ENCODE measurements around the gene ALOX12B. TPM values are rescaled to one million over a fixed set of nuclear protein-coding genes. Genes with fewer than 3 reads are reported as not detected.

Gene ALOX12B
- total RNA-seq, 4 donors from 2014 or later = 0.76 to 34.6 (median 10.8) TPM

GRCh38 chr17:8096541-8096940 is 9.0 kb upstream of the ALOX12B start:
- Histone ChIP-seq H3K9me3 (no peaks in the 10 kb centered on the region), H3K4me3 (no peak overlapping the region), H3K27ac (no peak overlapping the region), H3K36me3 (no peaks in the 10 kb centered on the region), H3K4me1 (peaks cover 0 to 7% (median 0%) of the 10 kb centered on the region in 3 donors), H3K27me3 (peaks cover 0 to 31% (median 0%) of the 10 kb centered on the region in 4 donors)
- WGBS, 2 donors = 72% methylated on average over 2 to 3 of the region's 8 CpGs
- DNase-seq = no peak
- intact Hi-C loops (cut with DNase I) = no loop called here
- TF ChIP-seq POLR2A (IDR thresholded peaks at IDR 0.05) = no peak
- TF ChIP-seq, protein P1, sequence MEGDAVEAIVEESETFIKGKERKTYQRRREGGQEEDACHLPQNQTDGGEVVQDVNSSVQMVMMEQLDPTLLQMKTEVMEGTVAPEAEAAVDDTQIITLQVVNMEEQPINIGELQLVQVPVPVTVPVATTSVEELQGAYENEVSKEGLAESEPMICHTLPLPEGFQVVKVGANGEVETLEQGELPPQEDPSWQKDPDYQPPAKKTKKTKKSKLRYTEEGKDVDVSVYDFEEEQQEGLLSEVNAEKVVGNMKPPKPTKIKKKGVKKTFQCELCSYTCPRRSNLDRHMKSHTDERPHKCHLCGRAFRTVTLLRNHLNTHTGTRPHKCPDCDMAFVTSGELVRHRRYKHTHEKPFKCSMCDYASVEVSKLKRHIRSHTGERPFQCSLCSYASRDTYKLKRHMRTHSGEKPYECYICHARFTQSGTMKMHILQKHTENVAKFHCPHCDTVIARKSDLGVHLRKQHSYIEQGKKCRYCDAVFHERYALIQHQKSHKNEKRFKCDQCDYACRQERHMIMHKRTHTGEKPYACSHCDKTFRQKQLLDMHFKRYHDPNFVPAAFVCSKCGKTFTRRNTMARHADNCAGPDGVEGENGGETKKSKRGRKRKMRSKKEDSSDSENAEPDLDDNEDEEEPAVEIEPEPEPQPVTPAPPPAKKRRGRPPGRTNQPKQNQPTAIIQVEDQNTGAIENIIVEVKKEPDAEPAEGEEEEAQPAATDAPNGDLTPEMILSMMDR (IDR thresholded peaks at IDR 0.05) = no peak

DNA sequence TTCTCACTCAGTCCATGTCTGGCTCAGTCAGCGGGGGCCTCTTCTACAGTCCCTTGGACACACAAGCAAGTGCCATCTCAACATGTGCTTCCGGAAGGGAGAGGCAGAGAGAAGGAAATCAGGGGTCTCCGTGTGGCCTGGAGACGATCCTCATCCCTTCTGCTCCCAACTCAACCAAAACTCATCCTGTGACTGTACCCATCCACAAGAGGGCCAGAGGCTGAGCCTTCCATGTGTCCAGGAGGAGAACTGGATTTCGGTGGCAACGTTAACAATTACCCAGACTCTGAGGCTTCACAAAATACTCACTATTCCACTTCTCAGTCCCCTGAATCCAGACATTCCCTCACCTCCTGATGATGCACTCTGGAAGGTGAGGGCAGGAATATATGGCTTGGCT is 7.8 kb upstream of the ALOX12B start:
- H3K36me3 ChIP-seq = no peaks in the 10 kb centered on the region
- WGBS, 2 donors = 68 to 79% methylated on average over 5 to 6 of the region's 6 CpGs
- H3K4me3 ChIP-seq = no peak overlapping the region
- H3K4me1 ChIP-seq = peaks cover 0 to 10% (median 0%) of the 10 kb centered on the region in 3 donors
- no peak for DNase-seq
- intact Hi-C loops (cut with DNase I) = no loop called here
- no peaks in the 10 kb centered on the region for H3K9me3 ChIP-seq
- no peak for TF ChIP-seq POLR2A (IDR thresholded peaks at IDR 0.05)
- TF ChIP-seq, protein P1 (IDR thresholded peaks at IDR 0.05) = no peak
- no peak overlapping the region for H3K27ac ChIP-seq
- peaks cover 0 to 43% (median 0%) of the 10 kb centered on the region in 4 donors for H3K27me3 ChIP-seq

DNA sequence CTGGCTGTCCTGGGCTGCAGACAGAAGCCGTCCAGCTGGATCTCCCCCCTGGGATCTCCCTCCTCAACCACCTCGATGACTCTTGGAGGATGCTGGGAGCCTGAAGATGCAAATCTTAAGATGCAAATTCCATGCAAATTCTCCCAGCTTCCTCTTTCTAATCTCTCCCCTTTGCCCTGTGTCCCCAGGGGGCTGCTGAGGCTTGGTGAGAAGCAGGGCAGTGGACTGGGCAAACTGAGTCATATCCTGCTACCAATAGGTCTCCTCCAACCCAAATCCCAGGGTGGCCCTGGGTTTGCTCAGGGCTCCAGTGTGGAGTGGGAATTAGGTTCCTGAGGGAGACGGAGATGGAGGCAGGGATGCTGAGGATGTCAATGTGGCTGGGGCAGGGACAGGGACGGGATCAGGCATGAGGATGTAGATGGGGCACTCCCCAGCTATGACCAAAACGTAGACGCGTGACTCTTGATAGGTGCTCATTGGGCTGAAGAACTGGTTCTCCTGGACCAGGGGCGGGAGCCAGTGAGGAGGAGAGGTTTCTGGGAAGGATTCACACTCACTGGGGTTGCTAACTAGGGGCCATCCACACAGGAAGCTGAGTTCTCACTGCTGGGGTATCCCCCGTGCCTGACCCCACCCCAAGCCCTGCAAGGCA is 3.6 kb upstream of the ALOX12B start:
- Histone ChIP-seq H3K27me3 (peaks cover 0 to 62% (median 0%) of the 10 kb centered on the region in 4 donors), H3K36me3 (no peaks in the 10 kb centered on the region), H3K4me3 (no peak overlapping the region), H3K27ac (peak overlapping the region in 2 of 4 donors; percentile 42 to 44), H3K4me1 (peaks cover 0 to 17% (median 6%) of the 10 kb centered on the region in 3 donors), H3K9me3 (no peaks in the 10 kb centered on the region)
- 34 to 36% methylated on average over 8 of the region's 9 CpGs for WGBS, 2 donors
- TF ChIP-seq POLR2A (IDR thresholded peaks at IDR 0.05) = no peak
- TF ChIP-seq, protein P1 (IDR thresholded peaks at IDR 0.05) = no peak
- intact Hi-C loops (cut with DNase I) = no loop called here
- no peak for DNase-seq

GRCh38 chr17:8089728-8090127 is 2.2 kb upstream of the ALOX12B start:
- Histone ChIP-seq H3K36me3 (no peaks in the 10 kb centered on the region), H3K9me3 (no peaks in the 10 kb centered on the region), H3K27me3 (peaks cover 0 to 64% (median 0%) of the 10 kb centered on the region in 4 donors), H3K4me3 (no peak overlapping the region), H3K4me1 (peaks cover 0 to 17% (median 6%) of the 10 kb centered on the region in 3 donors), H3K27ac (no peak overlapping the region)
- 68 to 82% methylated on average over 5 to 6 of the region's 6 CpGs for WGBS, 2 donors
- no peak for DNase-seq
- no peak for TF ChIP-seq POLR2A (IDR thresholded peaks at IDR 0.05)
- TF ChIP-seq, protein P1 (IDR thresholded peaks at IDR 0.05) = no peak
- intact Hi-C loops (cut with DNase I) = no loop called here

GRCh38 chr17:8087952-8088230 is 375 bp upstream of the ALOX12B start:
- Histone ChIP-seq H3K4me1 (peaks cover 0 to 13% (median 6%) of the 10 kb centered on the region in 3 donors), H3K36me3 (no peaks in the 10 kb centered on the region), H3K4me3 (no peak overlapping the region), H3K9me3 (no peaks in the 10 kb centered on the region), H3K27ac (no peak overlapping the region), H3K27me3 (peaks cover 0 to 76% (median 0%) of the 10 kb centered on the region in 4 donors)
- whole genome bisulfite sequencing, 2 donors = 84% methylated on average over 3 of the region's 5 CpGs
- intact Hi-C loops (cut with DNase I) = no loop called here
- TF ChIP-seq, protein P1 (IDR thresholded peaks at IDR 0.05) = no peak
- no peak for TF ChIP-seq POLR2A (IDR thresholded peaks at IDR 0.05)
- no peak for DNase-seq

All from esophagus squamous epithelium (tissue), 5 donors.